HG02588 (cell line): ENCODE measurements around the gene PMF1.

Experiments
- ATAC-seq: cut with Tn5 transposase; IDR thresholded peaks from one replicate; pipeline ENCODE4 v1.9.1; 2021; ENCODE audit warnings: mild to moderate bottlenecking, moderate library complexity; ENCODE audit not compliant: unreplicated experiment

PMF1 gene

DNA sequence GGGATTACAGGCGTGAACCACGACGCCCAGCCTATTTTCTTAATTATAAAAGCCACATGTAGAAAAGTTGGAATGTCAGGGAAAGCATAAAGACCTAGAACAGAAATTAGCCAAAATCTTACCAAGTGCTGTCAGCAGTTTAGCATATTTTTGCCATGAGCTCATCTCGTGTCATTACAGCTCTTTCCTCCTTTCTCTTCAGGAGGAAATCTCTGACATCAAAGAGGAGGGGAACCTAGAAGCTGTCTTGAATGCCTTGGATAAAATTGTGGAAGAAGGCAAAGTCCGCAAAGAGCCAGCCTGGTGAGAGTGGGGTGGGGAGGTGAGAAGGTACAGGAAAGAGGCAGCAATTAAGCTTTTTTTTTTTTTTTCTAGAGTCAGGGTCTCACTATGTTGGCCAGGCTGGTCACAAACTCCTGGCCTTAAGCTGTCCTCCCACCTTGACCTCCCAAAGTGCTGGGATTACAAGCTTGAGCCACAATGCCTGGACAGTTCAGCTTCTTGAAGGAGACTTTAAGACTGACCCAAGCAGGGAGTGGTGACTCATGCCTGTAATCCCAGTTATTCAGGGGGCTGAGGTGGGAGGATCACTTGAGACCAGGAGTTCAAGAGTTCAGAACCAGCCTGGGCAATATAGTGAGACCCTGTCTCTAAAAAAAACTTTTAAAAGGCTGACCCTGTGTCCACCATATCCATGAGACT lies 20.8 kb downstream of the PMF1 start:
- no peak for ATAC-seq

DNA sequence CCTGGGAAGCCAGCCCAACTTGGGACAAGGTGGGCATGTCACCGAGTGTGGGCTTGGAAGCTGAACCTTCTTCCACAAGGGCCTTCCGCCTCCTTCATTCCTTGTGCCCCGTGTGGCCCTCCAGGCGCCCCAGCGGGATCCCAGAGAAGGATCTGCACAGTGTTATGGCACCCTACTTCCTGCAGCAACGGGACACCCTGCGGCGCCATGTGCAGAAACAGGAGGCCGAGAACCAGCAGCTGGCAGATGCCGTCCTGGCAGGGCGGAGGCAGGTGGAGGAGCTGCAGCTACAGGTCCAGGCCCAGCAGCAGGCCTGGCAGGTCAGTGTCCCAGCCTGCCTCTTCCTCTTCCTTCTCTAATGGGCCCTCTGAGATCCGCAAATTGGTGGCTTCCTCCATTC lies 23.4 kb downstream of the PMF1 start:
- no peak for ATAC-seq

DNA sequence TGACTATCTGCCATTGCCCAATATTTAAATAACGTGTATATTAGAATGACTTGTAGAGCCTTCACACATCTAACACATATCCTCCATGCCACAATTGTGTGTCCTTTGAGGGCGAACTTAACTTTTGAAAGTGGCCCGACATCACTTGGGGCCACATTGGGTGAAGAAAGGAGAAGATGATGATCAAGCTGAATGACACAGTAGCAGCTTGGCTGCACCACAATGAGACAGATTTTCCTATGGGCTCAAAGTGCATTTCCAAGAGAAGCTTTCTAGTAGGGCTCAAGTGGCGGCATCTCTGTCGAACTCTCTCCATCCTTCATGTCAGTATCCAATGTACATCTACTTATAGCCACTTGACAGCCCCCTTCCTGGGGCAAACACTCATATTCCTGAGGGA lies 25.4 kb downstream of the PMF1 start:
- ATAC-seq, result no peak

DNA sequence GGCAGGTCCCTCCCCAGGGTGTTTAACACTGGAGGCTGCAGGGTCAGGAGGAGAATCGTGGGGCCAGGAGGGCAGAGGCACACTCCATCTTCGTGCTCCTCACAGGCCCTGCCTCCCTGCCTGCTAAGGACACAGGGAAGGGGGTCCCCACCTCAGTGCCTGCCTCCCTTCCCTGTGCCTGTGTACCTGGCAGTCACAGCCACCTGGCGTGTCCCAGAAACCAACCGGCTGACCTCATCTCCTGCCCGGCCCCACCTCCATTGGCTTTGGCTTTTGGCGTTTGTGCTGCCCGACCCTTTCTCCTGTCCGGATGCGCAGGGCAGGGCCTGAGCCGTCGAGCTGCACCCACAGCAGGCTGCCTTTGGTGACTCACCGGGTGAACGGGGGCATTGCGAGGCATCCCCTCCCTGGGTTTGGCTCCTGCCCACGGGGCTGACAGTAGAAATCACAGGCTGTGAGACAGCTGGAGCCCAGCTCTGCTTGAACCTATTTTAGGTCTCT lies 28.6 kb downstream of the PMF1 start:
- no peak for ATAC-seq

DNA sequence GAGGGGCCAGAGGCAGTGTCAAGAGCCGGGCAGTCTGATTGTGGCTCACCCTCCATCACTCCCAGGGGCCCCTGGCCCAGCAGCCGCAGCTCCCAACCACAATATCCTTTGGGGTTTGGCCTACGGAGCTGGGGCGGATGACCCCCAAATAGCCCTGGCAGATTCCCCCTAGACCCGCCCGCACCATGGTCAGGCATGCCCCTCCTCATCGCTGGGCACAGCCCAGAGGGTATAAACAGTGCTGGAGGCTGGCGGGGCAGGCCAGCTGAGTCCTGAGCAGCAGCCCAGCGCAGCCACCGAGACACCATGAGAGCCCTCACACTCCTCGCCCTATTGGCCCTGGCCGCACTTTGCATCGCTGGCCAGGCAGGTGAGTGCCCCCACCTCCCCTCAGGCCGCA lies 29.1 kb downstream of the PMF1 start, which contains the start of gene BGLAP:
TSS of gene BGLAP (plus strand) at position 259 of the 400 bp plus-strand sequence. CDS start at position 307, 48 bp downstream.
- no peak for ATAC-seq

DNA sequence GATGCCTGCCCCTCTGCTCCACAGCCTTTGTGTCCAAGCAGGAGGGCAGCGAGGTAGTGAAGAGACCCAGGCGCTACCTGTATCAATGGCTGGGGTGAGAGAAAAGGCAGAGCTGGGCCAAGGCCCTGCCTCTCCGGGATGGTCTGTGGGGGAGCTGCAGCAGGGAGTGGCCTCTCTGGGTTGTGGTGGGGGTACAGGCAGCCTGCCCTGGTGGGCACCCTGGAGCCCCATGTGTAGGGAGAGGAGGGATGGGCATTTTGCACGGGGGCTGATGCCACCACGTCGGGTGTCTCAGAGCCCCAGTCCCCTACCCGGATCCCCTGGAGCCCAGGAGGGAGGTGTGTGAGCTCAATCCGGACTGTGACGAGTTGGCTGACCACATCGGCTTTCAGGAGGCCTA lies 29.9 kb downstream of the PMF1 start:
- ATAC-seq, result no peak

DNA sequence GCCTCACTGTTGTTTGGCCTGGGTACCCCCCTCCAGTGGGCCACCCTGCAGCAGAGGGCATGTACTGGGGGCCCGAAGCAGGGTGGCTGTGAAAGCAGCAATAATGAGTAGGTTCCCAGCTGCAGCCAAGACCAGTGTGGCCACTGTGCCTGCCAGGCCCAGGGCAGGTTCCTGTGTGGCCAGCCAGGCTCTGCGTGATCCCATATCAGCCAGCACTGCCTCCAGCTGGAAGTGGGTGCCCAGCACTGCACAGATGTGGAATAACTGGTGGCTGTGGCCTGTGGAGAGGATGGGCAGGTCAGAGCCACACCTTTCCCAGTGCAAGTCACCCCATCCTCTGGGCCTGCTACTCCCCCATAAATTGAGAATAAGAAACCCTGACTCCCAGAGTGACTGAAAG lies 31.3 kb downstream of the PMF1 start:
- ATAC-seq, result no peak

DNA sequence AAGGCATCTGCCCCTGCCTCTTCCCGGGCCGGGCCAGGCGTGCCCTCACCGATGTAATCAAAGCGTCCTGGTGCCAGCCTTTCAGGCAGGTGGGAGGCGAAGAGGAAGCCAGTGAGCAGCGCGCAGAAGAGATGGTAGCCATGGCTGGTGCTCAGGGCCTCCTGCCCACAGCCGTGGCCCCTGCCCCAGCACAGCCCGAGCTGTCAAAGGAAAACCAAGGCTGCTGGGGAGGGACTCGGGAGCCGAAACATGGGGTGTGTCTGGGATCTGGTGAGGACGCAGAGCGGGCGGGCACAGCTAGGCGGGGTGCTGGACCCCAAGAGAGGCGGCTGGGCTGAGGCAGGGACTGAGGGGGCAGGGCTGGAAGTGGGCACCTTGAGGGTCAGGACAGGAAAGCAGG lies 31.9 kb downstream of the PMF1 start:
- no peak for ATAC-seq

DNA sequence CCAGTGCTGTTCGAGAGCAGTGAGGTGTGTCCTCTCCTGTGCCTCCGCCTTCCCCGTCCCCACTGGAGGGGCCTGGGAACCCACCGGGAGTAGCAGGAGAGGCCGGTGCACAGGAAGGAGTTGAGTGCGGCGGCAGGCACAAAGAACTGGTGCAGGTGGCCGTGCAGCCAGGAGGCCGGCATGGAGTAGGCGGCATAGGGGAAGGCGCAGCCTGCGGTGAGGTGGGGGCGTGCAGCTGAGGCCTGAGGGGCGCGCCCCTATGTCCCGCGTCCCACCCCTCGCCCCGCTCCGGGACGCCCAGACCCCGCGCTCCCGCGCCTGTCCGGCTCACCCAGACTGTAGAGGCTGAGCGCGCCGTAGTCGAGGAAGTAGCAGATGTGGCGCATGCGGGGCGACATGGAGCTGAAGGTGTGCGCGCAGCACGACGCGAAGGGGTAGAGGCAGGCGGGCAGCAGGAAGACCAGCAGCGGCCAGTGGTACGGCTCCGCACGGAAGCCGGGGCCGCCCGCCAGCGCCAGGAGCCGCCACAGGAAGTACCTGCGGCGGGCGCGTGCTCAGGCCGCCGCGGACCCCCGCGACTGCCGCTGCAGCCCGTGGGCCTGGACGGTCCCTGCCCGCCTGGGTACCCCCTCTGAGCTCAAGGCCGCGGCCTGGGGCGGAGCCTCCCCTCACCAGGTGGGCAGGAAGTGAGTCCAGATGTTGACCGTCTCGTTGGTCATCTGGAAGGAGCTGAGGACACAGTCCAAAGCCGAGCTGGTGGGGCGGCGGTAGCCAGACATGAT lies 32.8 kb downstream of the PMF1 start:
- no peak for ATAC-seq

DNA sequence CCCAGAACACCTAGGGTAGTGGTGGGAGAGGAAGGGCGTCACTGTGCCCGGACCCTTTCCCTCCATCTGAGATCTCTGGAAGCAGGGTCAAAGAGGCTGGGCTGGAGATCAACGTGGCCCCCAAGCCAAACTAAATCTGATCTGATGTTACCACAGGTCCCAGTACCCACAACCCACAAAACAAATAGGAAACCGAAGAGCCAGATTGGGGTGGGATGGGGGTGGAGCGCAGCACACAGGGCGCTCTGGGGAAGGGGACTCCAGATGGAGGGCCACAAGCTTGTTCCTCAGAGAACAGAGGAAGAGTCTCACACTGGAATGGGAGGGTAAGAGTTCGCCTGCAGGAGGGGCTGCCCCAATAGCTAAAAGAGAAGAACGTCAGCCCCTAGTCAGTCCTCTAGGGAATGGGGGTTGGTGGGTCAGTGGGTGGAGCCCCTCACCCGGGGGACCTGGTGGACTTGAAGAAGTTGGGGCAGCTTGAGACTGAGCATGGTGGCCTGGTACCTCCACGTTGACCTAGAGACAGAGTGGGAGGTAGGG lies 33.5 kb downstream of the PMF1 start:
- no peak for ATAC-seq

DNA sequence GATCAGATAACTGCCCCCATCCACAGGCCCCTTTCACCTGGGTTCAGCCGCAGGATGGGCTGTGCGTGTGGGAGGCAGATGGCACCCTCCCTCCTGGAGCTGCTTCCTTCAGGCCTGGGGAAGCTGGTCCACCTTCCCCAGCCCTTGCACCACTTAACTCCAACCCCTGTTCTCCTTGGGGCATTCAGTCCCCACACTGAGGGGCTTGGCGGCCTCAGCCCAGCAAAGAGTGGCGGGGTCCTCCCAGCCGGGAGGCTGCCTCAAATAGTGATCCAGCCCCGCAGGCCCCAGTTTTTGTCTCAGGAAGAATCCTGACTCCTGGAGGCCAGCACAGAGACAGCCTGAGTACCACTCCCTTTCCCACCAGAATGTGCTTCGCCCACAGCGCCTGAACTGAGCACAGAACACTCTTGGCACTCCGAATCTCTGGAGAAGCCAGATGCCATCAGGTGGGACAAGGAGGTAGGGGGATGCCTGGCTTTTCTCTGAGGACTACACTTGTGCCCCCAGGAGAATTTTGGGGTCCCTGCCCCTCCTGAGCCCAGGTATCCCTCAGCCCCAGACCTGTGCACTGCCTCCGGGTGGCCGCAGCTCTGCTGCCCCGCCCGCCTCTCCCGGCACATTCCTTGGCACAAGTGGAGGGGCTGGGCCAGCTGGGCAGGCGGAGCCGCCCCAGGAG lies 34.1 kb downstream of the PMF1 start:
- no peak for ATAC-seq

DNA sequence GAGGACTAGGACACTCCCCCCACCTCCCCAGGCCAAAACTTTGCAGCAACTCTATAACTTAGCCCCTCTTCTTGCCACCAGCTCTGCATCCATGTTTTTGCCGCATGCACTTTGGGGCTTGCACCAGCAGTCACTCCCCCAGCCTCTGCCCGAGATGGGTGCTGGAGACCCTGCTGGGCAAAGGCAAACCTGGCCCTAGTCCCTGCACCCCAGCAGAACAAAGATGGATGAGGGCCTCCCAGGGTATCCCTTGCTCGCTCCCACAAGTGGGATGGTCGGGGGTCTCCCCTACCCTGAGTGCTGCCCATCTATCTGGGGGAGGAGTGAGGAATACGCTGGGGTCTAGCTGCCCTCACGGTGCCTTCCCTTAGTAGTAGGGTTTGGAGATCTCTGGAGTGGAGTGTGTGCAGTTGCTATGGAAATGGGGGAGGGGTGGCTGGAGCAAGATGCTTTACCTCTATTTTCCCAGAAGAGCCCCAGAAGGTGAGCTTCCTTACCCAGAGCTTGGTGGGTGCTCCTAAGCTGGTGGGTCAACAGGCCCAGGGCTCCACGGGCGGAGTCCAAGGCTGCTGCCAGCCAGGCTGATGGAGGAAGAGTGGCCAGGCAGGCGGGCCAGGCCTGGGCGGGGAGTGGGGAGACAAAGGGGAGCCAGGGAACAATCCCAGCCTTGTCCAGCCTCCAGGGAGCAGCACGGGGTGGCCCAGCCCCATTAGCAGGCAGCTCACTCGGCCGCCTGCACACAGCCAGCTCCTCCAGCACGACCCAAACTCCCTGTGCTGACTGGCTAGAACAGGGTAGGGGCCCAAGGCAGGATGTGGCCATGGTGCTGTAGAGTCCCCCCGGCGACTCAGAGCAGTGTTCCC lies 34.9 kb downstream of the PMF1 start, which contains the start of gene PAQR6:
TSS of gene PAQR6 (minus strand) at position 597 of the 863 bp plus-strand sequence. CDS start 1,325 bp downstream, outside the sequence.
- no peak for ATAC-seq

DNA sequence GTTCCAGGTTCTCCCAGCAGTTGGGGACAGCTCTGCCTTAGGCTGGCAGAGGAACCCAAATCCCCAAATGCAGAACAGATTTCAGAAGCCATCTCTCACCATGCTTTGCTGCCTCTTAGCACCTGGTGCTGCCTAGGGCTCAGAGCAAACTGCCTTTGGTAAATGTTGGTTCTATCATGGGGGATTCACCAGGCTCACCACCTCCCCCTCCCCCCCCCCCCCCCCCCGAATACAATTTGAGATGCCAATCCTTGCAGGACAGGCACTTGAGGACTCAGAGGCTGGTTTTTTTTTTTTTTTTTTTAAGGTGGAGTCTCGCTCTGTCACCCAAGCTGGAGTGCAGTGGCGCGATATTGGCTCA lies 35.5 kb downstream of the PMF1 start:
- ATAC-seq, result no peak

DNA sequence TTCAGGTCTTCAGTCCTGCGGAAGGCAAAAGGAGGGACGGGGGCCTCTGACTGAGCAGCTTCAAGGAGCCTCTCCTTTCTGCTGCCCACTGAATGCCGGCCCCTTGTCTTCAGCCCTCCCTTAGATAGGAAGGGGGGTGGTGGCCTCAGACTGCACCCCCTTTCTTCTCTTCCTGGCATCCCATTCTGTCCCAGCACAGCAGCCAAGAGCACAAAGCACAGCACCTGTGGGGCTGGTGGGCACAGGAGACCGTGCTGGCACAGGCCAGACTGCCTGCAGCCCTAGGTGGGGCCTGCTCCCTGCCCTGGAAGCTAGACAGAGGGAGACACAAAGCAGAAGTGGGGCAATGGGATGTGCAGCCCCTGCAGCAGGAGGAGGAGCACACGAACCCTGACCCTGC lies 36.8 kb downstream of the PMF1 start:
- no peak for ATAC-seq

DNA sequence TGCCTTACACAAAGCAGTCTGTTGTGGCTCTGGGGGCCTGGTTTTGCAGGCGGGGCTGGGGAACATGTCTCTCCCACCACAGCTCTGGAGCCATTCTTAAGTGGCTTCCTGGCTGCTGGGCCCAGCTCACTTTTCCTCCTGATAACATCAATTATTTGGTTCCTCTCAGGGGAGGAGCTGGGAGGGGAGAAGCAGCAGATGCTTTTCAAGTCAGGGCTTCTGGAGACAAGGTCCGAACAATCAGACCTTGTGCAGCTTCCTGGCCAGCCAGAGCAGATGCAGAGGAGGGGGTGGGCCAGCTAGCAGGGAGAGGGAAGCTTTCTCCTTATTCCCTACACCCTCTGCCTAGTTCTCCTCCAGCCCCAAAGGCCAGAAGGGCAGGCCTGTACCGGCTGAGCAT lies 38.7 kb downstream of the PMF1 start:
- no peak for ATAC-seq

DNA sequence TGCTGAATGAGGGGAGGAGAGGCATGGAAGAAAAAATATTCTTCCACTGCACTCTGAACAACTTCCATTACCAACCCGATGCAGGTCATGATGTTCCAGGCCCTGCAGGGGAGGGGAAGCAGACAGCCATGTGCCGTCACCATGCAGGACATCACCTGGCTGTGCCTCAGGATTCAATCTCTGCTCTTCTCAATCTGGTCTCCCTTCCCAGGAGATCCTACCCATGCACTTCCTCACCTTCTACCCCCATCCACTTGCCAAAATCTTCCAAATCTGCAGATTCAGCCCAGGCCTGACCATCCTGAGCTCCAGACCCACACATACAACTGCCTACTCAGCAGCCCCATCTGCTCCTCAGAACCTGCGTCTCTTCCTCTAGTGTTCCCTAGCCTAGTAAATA lies 40.8 kb downstream of the PMF1 start:
- no peak for ATAC-seq

DNA sequence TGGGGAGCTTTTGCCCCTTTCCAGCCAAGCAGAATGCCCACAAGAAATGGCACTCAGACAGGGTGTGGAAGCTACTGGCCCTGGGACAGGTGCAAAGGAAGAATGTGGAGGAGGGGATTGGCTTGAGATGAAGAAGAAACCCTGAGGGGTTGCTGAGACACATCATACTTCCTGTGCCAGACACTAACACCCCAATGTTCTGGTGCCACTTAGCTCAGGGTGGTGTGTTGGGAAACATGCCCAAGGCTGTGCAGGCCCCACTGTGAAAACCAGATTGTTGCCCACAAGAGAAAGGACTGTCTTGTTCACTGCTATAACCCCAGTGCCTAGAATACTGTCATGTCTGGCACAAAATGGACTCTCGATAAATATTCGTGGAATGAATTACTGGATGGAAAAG lies 44.9 kb downstream of the PMF1 start:
- no peak for ATAC-seq

DNA sequence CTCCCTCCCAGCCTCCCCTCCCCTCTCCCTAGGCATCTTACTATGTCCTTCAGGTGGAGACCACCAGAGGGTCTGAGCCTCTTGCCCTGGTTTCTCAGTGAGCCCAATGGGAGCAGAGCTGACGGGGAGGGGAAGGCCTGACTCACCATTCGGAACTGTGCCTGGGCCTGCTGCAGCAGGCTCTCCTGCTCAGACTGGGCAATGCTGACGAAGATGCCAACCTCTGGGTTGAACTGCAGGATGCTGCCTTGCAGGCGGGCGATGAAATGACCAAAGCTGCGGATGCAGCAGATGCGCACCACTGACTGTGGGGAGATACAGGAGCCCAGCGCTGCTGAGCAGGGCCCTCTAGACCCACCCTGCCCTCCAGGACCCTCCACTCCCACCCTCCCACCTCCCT lies 46.1 kb downstream of the PMF1 start:
- ATAC-seq, result no peak

DNA sequence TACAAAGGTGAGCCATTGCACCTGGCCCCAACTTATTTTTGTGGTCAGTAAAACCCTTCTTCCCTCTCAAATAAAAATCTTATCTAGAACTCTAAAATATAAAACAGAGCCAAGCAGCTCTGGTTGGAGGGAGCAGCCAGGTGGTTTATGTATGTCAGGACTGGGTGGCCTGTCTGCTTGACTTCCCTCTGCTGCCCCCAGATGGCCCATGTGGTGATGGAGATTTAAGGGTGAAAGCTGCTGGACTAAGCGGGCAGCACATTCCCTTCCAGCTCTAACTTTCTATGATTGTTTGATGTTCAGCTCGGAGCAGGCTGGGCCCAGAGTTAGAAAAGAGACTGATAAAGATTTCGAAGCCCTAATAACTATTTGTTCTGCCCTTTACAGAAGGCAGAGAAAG lies 47.0 kb downstream of the PMF1 start:
- ATAC-seq, result no peak

DNA sequence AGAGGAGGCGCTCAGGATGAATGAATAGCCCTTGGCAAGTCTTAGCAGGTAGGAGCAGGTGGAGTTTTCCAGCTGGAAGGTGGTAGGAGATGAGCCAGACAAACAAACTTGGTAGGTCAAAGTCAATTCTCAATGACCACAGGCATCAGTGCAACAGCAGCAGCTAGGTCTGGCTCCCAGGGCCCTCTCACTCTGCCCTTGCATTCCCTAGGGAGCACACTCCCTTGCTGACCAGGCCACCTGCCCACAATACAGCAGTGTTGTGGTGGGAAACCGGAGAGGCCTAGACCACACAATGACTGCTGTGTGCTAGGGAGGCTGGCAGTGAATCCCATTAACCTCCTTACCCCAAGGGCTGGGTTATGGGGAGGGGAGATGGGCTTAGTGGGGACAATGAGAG lies 48.1 kb downstream of the PMF1 start:
- no peak for ATAC-seq
